NCI-H1092 treated with DMSO at 0.1 percent for 48 hours (cell line): ENCODE data around the gene MARK1.
"Not testable (repeated sequence)": the region's sequence is repeated elsewhere in the genome, so short reads cannot be mapped to it uniquely, and the experiment has no call there.

ENCODE experiments used
- DNase-seq: peaks from one replicate; lab custom pipeline; 2025; lab: John Stamatoyannopoulos, UW

Gene MARK1

DNA sequence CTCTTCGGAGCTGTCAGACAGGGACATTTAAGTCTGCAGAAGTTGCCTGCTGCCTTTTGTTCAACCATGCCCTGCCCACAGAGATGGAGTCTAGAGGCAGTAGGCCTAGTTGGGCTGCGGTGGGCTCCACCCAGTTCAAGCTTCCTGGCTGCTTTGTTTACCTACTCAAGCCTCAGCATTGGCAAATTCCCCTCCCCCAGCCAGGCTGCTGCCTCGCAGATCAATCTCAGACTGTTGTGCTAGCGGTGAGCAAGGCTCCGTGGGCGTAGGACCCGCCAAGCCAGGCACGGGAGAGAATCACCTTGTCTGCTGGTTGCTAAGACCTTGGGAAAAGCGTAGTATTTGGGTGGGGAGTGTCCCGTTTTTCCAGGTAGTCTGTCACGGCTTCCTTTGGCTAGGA lies 83.2 kb downstream of the MARK1 start:
- DNase-seq: not testable (repeated sequence)

GRCh38 chr1:220616836-220617235 lies 88.9 kb downstream of the MARK1 start:
- DNase-seq: no peak

- DNase-seq: no peak
These were observed 100.5 kb downstream of the MARK1 start for GRCh38 chr1:220628431-220628830.

DNA sequence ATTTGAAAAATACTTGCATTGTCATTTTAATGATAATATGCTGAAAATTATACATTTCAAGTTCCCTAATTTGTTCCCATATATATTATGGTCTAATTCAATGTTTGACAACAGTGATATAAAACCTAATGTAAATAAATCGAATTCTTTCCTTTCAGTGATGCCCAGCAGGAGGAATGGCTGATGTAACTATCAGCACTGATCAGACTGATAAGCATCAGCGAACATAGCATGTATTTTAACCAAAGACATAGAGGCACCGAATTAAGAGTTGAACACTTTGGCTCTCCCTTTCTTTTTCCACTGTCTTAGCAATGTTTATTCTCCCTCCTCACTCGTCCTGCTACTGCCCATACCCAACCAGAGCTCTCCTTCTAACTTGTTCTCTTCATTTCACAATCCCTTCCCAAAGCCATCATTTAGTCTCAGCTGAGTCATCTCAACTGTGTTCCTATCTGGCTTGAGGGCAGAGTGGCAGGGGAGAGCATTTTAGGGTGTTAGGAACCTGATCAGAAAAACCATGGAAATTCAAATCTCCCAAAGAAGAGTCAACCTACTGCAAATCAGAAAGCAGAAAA lies 103.4 kb downstream of the MARK1 start:
- DNase-seq: no peak

GRCh38 chr1:220637759-220638158 lies 109.8 kb downstream of the MARK1 start:
- no peak for DNase-seq

- DNase-seq: no peak
These were observed 114.3 kb downstream of the MARK1 start for GRCh38 chr1:220642285-220642684.

GRCh38 chr1:220652995-220653394 lies 125.1 kb downstream of the MARK1 start:
- DNase-seq: no peak

DNA sequence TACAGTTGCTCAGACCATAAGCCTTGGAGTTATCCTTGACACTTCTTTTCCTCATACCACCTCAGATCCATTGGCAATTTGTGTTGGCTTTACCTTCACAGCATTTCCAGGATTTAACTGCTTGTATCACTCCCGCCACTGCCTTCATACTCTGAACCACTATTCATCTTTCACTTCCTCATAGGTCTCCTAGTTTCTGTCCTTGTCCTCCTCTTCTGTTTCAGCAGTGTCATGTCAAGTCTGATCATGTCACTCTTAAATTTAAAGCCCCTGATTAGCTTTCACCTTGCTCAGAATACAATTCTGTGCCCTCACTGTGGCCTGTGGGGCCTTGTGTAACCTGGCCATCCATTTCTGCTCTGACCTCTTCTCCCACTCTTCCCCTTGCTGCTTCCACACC lies 127.6 kb downstream of the MARK1 start:
- DNase-seq: no peak

GRCh38 chr1:220655961-220656740 lies 128.2 kb downstream of the MARK1 start:
- DNase-seq: no peak

- DNase-seq: no peak
These were observed 138.4 kb downstream of the MARK1 start for GRCh38 chr1:220666349-220666748.

DNA sequence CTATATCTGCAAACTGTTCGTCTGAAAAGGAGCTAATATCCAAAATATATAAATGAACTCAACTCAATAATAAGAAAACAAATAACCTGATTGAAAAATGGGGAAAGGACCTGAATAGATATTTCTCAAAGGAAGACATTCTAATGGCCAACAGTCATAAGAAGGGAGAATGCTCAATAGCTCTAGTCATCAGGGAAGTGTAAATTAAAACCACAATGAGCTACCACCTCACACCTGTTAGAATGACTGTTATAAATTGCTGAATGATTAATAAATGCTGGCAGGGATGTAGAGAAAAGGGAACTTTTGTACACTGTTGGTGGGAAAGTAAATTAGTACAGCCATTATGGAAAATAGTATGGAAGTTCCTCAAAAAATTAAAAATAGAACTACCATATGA lies 141.1 kb downstream of the MARK1 start:
- no peak for DNase-seq

DNA sequence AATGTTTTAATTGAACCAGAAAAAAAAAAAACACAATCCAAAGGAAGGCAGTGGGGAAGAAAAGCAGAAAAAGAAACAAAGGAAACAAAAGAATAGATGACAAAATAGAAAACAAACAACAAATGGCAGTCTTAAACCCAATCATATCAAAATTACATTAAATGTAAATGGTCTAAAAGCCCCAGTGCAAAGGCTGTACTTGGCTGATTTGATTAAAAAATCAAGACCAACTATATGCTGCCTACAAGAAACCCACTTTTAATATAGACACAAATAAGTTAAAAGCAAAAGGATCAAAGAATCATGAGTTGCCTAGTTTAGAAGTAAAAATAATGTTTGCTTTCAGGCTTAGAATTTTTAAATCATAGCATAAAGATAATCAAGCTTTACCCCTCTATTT lies 142.4 kb downstream of the MARK1 start:
- DNase-seq: no peak

DNA sequence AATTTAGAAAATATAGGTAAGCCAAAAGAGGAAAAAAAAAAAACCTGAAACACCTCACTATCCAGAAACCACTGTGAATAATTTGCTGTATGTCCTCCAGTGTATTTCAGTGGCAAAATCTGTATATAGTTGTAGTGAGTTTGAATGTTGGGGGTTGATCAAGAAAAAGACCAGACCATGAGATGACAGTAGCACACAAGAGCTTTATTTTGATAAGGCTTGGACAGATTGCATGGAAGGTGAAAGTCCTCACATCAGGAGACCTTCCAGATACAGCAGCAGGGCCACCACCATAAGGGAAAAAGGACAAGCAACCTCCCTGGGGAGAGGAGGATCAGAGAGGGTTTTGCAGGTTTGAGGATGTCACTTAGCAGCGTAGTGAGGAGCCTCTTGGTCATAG lies 146.0 kb downstream of the MARK1 start:
- no peak for DNase-seq

- DNase-seq: no peak
These were observed 149.3 kb downstream of the MARK1 start for GRCh38 chr1:220677251-220677650.

GRCh38 chr1:220680085-220680687 lies 152.2 kb downstream of the MARK1 start:
- peak; percentile 64 for DNase-seq

DNA sequence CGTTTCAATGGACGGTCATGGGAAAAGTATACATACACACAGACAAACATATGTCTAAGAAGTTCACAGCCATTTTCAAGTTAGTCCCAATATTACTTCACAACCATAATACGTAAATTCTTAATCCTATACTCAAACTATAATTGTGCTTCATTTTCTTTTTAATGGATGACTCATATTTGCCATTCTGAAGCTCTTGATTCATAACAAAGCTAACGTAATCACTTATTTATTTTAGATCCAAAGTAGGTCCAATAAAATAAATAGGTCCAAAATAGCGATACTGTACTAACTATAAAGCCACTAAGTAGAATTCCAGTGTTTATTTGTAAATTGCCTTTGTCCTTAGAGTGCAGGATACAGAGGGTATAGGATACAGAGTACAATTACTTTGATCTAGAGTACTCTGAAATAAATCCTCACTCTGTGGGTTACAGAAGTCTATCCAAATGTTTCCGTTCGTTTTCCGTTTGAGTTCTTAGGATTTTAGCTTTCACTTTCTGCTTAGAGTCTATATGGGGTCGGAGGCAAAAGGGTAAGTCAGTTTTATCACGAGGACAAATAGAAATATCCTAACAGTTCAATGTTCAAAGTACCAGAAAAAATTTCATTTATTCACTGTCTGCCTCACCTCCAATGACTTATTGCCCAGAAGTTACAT lies 153.4 kb downstream of the MARK1 start:
- no peak for DNase-seq

GRCh38 chr1:220682901-220683576 lies 155.1 kb downstream of the MARK1 start:
- DNase-seq: no peak

- DNase-seq: not testable (repeated sequence)
These were observed 155.8 kb downstream of the MARK1 start for GRCh38 chr1:220683716-220684115.

- no peak for DNase-seq
These were observed 157.0 kb downstream of the MARK1 start for GRCh38 chr1:220684890-220685289.

GRCh38 chr1:220685879-220686278 lies 157.9 kb downstream of the MARK1 start:
- no peak for DNase-seq

- no peak for DNase-seq
These were observed 159.9 kb downstream of the MARK1 start for GRCh38 chr1:220687809-220688208.

DNA sequence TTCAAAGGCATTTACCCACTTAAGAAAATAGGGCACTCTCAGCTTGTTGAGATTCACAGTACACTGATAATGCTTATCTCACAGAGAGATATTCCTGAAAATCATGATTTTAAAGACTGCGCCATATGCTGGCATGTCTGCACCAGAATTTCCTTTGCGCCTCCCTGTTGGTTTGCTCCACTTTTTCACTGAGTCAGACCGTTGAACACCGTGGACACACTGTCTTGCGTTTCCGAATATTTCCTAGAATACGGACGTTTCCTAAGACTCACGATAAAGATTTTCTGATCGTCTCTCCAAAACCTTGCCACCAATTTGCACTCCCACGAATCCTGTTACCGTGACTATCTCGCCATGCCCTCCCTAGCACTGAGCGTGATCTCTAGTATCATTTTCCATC lies 161.7 kb downstream of the MARK1 start:
- no peak for DNase-seq
